Amniotic stem cell (primary cell): ENCODE results near the gene MYBPHL.
A peak's percentile ranks its signal among the peaks of the same experiment; 100 is the strongest.
"Not testable (repeated sequence)": the region's sequence is repeated elsewhere in the genome, so short reads cannot be mapped to it uniquely, and the experiment has no call there.

Experiments
- DNase-seq: peaks from one replicate; lab custom pipeline; 2025; lab: John Stamatoyannopoulos, UW

Gene MYBPHL

GRCh38 chr1:109305991-109306390, 820 bp downstream of the MYBPHL start:
- DNase-seq = not testable (repeated sequence)

GRCh38 chr1:109304226-109304920, 2.4 kb downstream of the MYBPHL start:
- no peak for DNase-seq

GRCh38 chr1:109301874-109302273, 4.9 kb downstream of the MYBPHL start:
- no peak for DNase-seq

DNA sequence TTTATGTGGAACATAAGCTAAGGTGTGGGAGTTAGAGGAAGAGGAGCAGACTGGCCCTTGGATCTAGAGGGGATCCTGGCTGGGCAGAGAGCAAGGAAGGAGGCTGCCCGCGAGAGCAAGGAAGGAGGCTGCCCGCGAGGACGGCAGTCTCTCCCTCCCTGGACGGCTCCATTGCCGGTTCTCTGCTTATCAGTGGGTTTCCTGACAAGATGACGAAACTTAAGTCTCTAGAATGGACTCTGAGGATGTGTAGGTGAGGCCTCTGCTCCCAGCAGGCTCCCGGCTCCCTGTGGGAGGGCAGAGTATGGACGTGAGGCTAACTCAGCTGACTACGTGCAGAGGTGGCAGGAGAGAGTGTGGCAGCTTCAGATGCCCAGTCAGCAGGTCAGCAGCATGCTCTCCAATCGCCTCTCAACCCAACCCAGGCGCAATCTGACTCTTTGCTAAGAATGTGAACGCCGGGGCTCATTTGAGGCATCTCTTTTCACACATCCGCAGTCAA, 6.1 kb downstream of the MYBPHL start:
- no peak for DNase-seq

GRCh38 chr1:109299558-109300343, 7.1 kb downstream of the MYBPHL start:
- no peak for DNase-seq

DNA sequence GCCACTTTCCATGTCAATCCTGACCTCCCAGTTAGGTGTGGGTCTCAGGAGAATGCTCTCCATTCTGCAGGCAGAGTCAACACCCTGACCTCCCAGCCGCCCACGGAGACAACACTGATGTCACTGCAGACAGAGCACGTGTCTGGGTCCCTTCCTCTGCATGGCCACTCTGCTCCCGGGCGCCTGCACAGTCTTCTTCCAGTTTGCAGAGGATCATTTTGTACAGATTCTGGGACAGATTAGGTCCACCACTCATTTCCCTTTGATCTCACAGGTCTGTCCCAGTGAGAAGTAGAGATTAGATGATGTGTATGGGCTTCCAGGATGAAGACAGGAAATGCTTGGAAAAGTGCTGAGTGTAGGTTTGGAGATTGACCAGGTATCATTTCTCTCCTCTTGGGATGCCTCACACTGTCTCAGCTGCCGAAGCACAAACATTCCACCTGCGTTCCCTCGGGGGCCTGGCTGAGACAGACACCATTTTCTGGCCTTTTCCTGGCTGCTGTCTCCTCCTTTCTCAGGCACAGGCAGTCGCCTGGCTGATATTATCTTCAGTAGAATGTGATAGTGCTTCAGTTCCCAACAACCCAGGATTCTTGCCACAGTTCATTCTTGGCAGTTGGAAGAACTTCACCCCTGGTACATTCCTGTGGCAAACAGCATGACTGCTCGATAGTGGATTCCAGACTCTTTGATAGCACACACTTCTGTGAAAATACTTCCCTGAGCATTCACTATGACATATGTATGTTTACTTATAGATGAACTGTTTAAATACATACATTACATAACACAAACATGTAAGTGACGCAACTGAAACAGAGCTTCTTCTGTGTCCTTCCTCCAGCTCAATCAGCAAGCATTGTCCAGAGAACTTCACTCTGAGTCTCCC, 7.9 kb downstream of the MYBPHL start:
- peak; percentile 61 for DNase-seq

DNA sequence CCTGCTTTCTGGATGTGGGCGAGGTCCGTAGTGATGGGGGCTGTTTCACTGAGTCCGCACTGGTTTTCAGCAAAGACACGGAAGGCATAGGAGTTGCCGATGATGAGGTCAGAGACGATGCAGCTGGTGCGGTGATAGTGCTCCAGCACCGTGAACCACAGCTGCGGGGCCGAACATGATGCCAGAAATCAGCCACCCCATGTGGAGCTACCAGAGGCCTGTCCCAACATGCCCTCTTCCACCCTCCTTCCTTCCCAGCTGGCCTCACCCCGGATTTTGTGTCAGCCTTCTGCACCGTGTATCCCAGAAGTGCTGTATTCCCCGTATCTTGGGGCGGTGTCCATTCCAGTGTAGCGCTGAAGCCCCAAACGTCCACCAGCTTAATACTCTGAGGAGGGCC, 10.0 kb downstream of the MYBPHL start:
- no peak for DNase-seq

GRCh38 chr1:109295712-109296415, 10.9 kb downstream of the MYBPHL start:
- no peak for DNase-seq

DNA sequence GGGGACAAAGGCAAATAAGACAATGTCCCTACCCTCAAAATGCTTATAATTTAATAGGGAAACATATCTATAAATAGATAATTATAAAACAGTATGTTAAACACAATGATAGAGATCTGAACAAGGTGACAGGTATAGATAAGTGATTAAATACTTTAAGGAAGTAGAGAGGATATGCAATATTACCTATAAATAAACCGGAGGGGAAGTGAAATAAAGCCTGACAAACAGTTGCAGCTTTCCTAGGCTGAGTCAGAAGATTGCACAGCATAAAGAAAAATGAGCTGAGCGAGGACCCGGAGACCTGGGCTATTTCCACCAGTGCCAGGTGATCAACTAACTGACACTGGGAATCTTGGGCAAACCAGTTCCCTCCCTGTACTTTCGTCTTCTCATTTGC, 12.3 kb downstream of the MYBPHL start:
- no peak for DNase-seq

DNA sequence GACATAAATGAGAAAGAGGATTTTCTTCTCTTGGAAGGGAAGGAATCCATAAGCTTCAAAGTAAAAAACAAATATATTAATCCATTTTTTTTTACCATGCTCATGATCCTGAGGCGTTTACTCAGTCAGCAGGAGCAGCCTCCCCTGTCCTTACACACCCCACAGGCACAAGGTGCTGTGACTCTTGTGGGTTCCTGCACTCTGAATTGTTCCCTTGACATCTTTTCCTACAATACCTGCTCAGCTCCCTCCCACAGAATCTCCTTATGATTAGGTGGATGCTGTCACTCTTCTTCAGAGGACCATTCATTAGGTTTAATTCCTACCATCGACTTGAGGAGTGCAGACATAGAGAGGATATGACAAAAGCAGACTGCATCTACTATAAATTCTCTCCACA, 13.8 kb downstream of the MYBPHL start:
- DNase-seq = no peak

DNA sequence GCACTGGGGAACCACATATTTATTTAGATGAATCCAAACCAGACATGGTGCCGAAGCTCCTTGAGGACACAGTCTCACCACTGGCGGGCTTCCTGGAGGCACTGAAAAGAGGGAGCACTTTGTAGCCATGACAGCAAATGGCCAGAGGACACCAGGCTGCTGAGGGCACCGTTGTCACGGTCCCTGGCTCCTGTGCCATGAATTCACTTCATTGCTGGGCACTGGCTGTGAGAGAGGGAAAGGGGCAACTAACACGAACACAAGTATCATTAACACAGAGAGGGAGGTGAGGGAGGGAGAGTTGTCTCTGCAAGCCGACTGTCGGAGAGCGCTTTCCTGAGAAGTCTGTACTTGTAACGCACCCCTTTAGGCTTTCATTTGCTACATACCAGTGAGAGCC, 14.4 kb downstream of the MYBPHL start:
- no peak for DNase-seq

GRCh38 chr1:109290998-109291397, 15.8 kb downstream of the MYBPHL start:
- DNase-seq = no peak

- no peak for DNase-seq
Observed at GRCh38 chr1:109290137-109290536, 16.7 kb downstream of the MYBPHL start.

DNA sequence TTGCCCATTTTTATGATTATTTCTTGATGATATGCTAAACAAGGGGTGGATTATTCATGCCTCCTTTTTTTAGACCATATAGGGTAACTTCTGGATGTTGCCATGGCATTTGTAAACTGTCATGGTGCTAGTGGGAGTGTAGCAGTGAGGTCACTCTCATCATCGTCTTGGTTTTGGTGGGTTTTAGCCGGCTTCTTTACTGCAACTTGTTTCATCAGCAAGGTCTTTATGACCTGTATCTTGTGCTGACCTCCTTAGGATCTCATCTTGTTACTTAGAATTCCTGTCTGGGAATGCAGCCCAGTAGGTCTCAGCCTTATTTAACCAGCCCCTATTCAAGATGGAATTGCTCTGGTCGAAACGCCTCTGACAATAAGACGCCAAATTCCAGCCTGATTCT, 20.0 kb downstream of the MYBPHL start:
- not testable (repeated sequence) for DNase-seq

- DNase-seq = no peak
Observed at GRCh38 chr1:109283748-109284600, 22.8 kb downstream of the MYBPHL start.

DNA sequence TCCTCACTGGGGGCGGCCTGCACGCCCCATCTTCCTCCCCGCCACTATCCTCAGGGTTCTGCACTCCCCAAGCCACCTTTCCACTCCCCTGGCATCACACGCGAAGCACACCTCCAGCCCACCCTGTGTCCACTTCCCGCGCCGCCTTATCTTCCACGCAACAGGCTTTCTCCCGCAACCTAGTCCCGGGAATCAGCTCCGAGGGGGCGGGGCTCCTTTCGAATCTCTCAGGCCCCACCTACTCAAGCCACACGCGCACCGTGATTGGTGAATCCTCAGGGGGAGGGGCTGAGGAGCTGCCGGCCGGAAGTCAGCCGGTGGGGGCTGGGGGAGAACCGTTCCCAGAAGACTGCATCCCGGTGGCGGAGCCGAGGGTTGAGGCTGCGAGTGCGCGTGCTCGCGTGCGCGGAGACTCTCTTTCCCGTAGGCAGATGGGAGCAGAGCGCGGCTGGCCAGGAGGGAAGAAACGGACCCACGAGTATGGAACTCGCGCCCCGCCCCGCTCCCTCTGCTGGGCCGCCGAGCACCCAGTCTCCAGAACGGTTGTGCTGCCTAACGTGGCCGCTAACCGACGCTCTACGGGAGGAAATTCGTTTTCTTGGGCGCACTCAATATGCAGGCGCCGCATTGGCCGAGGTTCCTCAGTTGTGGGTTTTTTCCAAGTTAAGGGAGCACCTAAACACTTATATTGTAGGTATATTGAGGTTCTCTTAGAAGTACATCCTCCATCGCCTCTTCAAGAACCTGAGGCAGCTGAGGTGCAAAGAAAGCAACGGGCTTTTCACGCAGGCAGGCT, 23.7 kb downstream of the MYBPHL start, which contains the start of gene PSRC1:
Gene PSRC1, minus strand, starts transcription at position 194 of the 796 bp plus-strand sequence.
- peak; percentile 96 for DNase-seq

- DNase-seq = no peak
Observed at GRCh38 chr1:109282497-109282951, 24.3 kb downstream of the MYBPHL start.

- DNase-seq = no peak
Observed at GRCh38 chr1:109281680-109282496, 24.9 kb downstream of the MYBPHL start.

GRCh38 chr1:109280862-109281261, 25.9 kb downstream of the MYBPHL start:
- no peak for DNase-seq
